ENCODE results near the gene TTC28.
A peak's percentile ranks its signal among the peaks of the same experiment; 100 is the strongest.

Gene TTC28

GRCh38 chr22:27934069-27934468 is 745.6 kb downstream of the TTC28 start:
- peak; percentile 8 for DNase-seq

- no peak for DNase-seq
These were observed 746.3 kb downstream of the TTC28 start for GRCh38 chr22:27933186-27933983.

- no peak for DNase-seq
These were observed 749.1 kb downstream of the TTC28 start for GRCh38 chr22:27930331-27931060.
